ENCODE measurements around the gene ONECUT3.
"Not testable (repeated sequence)": the region's sequence is repeated elsewhere in the genome, so short reads cannot be mapped to it uniquely, and the experiment has no call there.

ONECUT3 gene

GRCh38 chr19:1770866-1771576 is 17.7 kb downstream of the ONECUT3 start:
- DNase-seq, result no peak

- DNase-seq, result no peak
Observed at GRCh38 chr19:1773184-1773583, 19.9 kb downstream of the ONECUT3 start.

DNA sequence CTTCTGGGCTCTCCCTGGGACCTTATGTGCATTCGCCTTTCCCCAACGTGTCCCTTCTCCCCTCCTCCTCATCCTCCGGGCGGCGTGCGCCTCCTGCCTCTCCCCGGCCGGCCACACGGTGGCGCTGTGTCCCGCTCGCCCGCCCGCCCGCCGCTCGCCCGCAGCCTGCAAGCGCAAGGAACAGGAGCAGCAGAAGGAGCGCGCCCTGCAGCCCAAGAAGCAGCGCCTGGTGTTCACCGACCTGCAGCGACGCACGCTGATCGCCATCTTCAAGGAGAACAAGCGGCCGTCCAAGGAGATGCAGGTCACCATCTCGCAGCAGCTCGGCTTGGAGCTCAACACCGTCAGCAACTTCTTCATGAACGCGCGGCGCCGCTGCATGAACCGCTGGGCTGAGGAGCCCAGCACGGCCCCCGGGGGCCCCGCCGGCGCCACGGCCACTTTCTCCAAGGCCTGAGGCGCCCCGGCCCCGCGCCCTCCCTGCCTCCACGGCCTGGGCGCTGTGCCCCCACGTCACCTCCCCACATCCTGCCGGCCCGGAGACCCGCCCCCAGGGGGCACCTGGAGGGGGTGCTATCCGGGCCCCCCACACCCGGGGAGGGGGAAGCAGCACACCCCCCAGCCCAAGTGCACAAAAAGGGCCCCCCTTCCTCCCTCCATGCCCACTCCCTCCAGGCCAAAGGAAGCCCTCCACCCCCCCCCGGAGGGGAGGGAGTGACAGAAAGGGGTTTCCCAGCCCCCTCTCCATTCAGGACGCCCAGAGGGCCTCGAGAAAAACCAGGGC is 21.9 kb downstream of the ONECUT3 start:
- DNase-seq, result no peak

DNA sequence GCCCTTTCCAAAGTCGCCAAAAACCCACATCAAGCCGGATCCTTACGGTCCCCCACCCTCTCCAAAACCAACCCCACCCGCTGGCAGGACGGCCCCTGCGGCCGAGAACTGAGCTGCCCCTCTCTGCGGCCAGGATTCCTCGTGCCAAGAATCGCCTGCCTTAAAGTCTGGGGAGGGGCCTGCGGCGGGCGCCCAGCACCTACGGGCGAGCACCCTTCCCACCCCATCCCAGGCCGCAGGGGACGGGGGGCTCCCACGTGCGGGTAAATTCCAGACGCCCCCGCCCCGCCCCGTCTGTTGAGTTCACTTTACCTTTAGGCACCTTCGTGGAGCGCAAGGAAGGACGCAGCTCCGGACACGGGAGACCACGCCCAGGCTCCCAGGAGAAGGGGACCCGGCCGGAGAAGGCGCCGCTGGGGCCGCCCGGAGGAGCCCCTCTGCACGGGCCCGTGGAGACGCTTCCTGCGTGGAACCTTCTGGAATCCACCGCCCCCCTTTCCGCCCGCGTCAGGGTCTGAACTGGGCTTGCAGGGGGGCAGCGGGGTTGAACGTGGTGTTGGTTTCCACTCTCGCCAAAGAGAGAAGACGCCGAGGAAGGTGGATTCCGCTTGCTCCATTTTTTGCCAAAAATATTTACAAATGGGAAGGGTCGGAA is 22.8 kb downstream of the ONECUT3 start:
- no peak for DNase-seq

- no peak for DNase-seq
Observed at GRCh38 chr19:1776606-1777147, 23.4 kb downstream of the ONECUT3 start.

DNA sequence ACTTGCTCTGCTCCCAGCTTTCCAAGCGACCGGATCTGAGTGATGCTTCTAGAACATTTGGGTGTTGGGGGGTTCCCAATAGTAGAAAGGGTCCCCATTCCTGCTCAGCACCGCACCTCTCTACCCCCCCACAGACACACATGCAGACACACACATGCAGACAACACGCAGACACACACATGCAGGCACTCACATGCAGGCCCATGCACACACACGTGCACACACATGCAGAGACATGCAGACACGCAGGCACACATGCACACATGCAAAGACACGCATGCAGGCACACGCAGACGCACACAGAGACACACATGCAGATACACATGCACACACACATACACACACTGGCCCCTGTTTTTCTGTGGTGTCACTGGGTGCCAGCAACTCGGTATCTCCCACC is 23.8 kb downstream of the ONECUT3 start:
- no peak for DNase-seq

DNA sequence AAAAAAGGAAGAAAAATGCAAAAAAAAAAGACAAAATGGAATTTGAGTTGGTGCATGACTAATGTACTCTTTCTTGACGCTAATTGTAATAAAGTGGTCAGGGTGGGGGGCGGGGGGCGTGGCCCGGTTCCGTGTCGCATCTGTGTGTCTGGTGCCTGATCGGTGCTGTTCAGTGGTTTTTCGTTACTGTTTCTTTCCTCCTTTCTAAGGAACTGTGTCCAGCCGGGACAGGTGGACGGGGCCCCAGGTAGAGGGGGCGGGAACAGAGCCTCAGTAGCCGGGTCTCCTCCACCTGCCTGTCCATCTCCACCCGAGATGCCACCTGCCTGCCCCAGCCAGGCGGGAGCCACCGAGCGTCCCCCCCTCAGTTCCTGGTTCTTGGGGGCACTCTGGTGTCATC is 26.3 kb downstream of the ONECUT3 start:
- no peak for DNase-seq

GRCh38 chr19:1780272-1780958 is 27.1 kb downstream of the ONECUT3 start:
- DNase-seq, result no peak

DNA sequence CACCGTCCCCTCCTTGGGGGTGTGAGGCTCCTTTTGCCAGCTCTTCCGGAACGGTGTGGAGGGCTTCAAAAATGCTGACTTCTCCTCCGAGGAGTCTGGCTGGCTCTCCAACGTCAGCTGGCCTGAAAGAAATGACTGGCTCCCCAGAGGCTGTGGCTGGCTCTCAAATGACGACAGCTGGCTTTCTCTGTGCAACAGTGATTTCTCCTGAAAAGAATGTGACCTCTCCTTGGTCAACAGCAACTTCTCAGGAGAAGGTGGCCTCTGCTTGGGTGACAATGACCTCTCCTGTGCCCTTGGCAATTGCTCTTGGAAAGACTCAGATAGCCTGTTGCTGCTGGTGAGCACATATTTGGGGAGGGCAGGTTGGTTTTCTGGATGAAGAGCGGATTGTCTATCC is 29.2 kb downstream of the ONECUT3 start:
- DNase-seq, result no peak

- no peak for DNase-seq
Observed at GRCh38 chr19:1783354-1783753, 30.0 kb downstream of the ONECUT3 start.

DNA sequence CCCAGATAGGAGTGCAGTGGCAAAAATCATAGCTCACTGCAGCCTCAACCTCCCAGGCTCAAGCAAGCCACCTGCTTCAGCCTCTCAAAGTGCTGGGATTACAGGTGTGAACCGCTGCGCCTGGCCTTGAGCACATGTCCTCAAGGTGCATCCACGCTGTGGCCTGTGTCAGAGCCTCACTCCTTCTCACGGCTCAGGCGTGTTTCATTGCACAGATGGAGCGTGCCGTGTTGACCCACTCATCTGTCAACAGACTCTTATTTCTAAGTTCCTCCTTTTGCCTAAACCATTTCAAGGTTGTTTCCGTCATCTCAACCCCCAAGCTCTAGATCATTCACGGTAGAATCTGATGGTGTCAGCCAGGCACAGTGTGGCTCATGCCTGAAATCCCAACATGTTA is 30.6 kb downstream of the ONECUT3 start:
- no peak for DNase-seq

GRCh38 chr19:1785310-1785709 is 32.0 kb downstream of the ONECUT3 start:
- DNase-seq, result no peak

- DNase-seq, result no peak
Observed at GRCh38 chr19:1786668-1787067, 33.4 kb downstream of the ONECUT3 start.

- DNase-seq, result no peak
Observed at GRCh38 chr19:1787116-1787515, 33.8 kb downstream of the ONECUT3 start.

DNA sequence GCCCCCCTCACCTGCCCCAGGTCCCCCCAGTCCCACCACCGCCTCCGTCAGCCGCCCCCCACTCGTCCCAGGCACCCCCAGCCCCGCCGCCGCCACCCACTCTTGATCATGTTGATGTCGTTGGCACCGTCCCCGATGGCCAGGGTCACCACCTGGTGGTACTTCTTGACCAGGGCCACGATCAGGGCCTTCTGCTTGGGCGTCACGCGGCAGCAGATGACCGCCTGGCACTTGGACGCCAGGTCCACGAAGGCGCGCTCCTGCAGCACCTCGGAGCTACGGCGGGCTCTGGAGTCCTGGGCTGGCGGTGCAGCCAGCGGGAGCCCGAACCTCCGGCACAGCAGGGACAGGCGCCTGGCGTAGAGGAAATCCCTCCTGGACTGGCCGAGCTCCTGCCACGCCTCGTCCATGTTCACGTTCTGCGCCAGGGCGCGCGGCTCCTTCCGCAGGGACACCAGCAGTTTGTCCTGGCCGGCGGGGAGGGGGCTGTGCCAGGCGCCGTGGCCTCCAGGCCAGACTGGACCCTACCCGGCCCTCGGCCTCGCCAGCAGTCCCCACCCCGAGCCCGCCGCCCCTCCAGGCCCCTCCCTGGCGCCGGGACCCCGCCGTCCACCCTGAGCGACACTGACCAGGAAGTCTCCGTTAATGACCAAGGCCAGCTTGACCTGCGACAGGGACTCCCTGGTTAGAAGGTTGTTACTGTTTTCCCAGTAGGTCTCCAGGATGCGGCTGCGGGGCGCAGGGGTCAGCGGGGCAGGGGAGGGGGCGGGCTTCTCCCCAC is 36.1 kb downstream of the ONECUT3 start:
- no peak for DNase-seq

DNA sequence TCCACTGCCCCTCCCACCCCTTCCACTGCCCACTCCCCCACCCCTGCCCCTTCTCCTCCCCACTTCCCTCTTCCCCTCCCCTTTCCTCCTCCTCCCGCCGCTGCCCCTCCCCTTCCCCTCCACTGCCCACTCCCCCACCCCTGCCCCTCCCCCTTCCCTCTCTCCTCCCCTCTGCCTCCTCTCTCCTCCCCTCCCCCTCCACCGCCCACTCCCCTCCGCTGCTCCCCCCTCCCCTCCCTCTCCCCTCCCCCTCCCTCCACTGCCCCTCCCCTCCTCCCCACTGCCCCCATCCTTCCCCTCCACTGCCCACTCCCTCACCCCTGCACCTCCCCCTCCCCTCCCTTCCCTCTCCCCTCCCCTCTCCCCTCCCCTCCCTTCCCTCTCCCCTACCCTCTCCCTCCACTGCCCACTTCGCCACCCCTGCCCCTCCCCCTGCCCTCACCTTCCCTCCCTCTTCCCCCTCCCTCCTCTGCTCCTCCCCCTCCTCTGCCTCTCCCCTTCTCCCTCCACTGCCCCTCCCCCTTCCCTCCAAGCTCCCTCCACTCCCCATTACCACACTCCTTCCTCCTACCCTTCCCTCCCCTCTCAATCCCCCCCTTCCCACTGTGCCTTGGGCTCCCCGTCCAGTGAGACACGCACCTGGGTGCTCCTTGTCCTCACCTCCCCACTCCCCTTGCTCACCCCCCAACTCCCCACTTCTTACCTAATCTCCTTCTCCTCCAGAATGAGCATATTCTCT is 36.9 kb downstream of the ONECUT3 start:
- no peak for DNase-seq

- no peak for DNase-seq
Observed at GRCh38 chr19:1791879-1792278, 38.6 kb downstream of the ONECUT3 start.

GRCh38 chr19:1794424-1795172 is 41.3 kb downstream of the ONECUT3 start:
- no peak for DNase-seq

GRCh38 chr19:1796395-1797142 is 43.3 kb downstream of the ONECUT3 start:
- no peak for DNase-seq

- DNase-seq, result not testable (repeated sequence)
Observed at GRCh38 chr19:1797313-1797712, 44.0 kb downstream of the ONECUT3 start.
